Glomerular visceral epithelial cell (primary cell): ENCODE measurements around the gene PLXNB2.
A peak's percentile ranks its signal among the peaks of the same experiment; 100 is the strongest.

Source experiments
- DNase-seq: peaks from one replicate; pipeline ENCODE4 v3.0.0-alpha.2; 2016; ENCODE audit errors: extremely low spot score

The PLXNB2 gene

GRCh38 chr22:50312371-50312770 lies 4.9 kb upstream of the PLXNB2 start:
- no peak for DNase-seq

GRCh38 chr22:50311606-50312351 lies 4.3 kb upstream of the PLXNB2 start:
- no peak for DNase-seq

- DNase-seq: no peak
Observed at GRCh38 chr22:50310949-50311444, 3.6 kb upstream of the PLXNB2 start.

DNA sequence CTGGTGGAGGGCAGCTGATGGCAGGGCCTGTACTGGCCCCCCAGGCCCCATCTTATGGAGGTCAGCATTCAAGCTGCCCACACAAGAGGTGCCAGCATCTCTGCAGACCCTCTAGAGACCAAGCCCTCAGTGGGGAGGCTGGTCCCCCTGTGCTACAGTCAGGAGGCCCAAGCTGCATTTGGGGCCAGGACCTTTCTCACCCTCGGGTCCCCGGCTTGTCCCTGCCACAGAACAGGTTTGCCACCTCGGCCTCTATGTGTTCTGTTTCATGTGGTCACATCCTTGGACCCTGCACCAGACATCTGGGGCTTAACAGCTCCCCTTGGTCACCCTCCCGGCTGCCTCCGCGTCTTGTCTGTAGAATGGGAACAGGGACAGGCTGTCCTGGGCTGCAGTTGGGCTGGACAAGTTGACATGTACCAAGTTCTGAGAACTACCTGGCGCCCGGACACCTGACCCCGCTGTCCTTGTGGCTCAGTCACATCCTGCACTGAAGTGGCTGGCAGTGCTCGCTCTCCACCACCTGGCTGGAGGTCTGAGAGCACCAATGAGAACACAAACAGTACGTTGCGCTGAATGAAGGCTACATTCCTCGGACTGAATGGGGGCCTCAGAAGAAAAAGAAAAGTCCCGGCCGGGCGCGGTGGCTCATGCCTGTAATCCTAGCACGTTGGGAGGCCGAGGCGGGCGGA lies 2.7 kb upstream of the PLXNB2 start:
- no peak for DNase-seq

GRCh38 chr22:50309601-50309991 lies 2.1 kb upstream of the PLXNB2 start:
- DNase-seq: no peak

- no peak for DNase-seq
Observed at GRCh38 chr22:50308986-50309600, 1.6 kb upstream of the PLXNB2 start.

GRCh38 chr22:50308597-50308935 lies 1.1 kb upstream of the PLXNB2 start:
- peak; percentile 65 for DNase-seq

DNA sequence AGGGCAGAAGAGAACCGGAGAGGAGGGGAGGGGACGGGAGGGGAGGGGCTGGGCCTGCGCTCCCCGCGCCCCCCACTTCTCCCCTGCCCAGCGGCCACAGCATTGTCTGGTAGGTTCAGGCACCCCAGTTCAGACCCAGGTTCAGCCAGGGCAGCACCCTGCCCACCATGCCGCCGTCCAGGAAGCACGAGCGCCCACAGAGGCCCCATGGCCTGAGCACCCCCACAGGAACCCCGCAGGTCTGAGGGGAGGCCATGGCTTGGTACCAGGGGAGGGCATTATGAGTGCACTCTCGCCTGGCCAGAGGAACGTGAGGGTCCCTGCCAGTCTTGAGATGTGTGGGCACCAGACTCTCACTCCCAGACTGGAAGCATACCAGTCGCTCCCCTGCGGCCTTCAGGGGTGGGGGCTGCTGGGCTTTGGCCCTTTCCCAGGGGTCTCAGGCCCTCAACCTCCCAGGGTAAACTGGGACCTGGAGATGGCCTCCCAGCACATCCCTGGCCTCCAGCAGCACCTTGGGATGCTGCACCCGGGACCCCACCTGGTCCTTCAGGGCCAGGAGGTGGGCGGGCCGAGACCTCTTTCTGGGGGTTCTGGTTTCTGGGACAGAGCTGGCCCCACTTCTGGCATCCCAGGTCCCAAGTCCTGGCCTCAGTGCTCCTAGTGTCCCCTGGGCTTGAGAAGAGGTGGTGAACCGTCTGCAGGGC lies 597 bp upstream of the PLXNB2 start:
- no peak for DNase-seq

GRCh38 chr22:50305923-50306566 lies 1.4 kb downstream of the PLXNB2 start:
- peak; percentile 98 for DNase-seq

- DNase-seq: no peak
Observed at GRCh38 chr22:50305393-50305922, 2.0 kb downstream of the PLXNB2 start.

DNA sequence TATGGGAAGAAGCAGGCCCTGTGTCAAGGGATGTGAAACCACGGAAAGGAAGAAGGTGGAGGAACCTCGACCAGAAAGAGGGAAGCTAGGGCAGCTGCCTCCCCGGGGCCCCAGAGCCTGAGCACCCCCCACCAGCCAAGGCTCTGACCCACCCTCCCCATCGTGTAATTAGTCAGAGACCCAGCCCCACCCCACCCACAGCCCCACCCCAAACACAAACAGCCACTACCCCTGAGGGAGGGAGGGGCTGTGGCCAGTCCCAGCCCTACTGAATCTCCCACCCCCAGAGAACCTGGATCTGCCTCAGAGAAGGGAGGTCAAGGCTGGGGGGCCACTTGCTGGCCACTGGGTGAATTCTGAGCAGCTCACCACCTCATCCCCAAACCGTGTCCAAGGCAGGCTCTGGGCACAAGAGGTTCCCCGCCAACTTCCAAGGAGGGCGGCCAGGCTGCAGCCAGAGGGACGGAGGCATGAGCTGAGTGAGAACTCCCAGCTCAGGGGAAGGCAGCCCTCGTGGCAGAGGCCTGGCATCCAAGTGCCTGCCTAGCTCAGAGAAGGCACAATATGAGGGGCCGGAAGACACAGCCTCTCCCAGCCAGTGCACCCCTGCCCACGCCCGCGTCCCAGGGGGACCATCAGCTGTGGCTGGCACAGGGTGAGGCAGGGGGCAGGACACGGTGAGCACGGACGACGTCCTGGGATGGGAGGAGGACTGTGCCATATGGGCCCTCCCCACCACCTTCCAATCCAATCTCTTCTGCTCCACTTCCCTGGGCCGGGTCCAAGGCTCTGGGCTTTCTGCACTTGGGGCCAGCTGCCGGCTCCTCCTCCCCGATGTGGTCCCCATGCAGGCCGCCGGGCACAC lies 2.7 kb downstream of the PLXNB2 start:
- peak; percentile 61 for DNase-seq

GRCh38 chr22:50303848-50304527 lies 3.5 kb downstream of the PLXNB2 start:
- DNase-seq: peak; percentile 60

- DNase-seq: no peak
Observed at GRCh38 chr22:50303515-50303847, 4.0 kb downstream of the PLXNB2 start.

DNA sequence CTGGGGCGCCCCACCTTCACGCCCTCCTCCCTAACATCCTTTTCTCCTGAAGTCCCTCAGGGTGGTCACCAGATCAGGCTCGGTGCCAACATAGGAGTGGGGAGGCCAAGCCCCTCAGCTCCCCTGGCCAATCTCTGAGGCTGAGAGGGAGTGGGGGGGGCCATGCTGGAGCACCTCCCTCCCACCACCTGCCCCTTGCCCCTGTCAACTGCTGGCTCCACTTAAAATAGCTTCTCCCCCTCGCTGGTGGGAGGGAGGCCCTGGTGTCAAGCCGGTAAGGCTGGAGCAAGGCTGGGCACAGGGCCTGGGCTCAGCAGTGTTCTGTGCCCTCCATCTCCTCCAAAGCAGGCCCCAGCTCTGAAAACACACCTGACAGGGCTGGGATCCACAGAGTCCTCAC lies 4.9 kb downstream of the PLXNB2 start:
- no peak for DNase-seq

GRCh38 chr22:50302041-50302541 lies 5.4 kb downstream of the PLXNB2 start:
- peak; percentile 78 for DNase-seq

DNA sequence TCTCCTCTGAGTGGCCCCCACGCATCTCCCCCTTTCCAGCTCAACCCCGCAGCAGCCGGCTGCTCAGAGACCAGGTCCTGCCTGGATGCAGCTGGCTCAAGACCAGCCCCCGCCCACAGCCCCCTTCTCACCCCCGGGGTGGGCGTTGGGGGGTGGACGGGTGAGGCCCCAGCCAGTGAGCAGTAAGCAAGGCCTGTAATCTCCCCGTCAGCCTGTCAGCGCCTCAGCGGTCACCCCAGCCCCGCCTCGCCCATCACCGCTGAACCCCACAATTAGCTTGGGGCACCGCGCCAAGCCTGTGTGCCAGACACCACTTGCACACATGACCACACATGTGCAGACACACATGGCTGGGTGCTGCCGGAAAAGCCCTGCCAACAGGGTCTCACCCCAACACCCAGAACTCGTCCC lies 5.9 kb downstream of the PLXNB2 start:
- no peak for DNase-seq

DNA sequence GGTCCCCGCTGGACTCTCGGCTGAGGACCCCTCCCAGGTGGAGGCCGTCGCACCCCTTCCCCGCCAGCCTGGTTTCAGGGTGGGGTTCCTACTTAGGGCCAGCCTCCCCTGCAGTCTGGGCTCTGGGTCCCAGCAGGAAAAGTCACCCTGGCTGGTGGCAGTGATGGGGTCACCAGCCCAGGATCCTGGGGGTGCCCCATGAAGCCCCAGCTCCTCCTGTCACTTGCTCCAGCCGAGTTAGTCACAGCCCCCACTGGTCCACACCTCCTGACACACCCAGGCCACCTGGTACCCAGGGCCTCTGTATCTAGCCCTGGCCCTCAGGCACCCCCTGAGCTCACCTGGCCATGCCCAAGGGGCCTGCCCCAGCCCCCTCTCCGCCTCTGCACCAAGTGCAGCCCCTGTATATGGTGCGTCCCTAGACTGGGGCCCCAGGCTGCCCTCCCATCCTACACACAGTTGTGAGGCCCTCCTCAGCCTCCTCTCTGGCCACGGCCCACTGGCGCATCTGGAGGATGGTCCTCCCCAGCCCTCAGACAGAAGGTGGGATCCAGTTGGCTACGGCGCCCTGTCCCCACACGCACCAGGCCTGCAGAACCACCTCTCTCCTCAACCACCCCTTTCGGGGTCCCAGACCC lies 6.7 kb downstream of the PLXNB2 start:
- no peak for DNase-seq

DNA sequence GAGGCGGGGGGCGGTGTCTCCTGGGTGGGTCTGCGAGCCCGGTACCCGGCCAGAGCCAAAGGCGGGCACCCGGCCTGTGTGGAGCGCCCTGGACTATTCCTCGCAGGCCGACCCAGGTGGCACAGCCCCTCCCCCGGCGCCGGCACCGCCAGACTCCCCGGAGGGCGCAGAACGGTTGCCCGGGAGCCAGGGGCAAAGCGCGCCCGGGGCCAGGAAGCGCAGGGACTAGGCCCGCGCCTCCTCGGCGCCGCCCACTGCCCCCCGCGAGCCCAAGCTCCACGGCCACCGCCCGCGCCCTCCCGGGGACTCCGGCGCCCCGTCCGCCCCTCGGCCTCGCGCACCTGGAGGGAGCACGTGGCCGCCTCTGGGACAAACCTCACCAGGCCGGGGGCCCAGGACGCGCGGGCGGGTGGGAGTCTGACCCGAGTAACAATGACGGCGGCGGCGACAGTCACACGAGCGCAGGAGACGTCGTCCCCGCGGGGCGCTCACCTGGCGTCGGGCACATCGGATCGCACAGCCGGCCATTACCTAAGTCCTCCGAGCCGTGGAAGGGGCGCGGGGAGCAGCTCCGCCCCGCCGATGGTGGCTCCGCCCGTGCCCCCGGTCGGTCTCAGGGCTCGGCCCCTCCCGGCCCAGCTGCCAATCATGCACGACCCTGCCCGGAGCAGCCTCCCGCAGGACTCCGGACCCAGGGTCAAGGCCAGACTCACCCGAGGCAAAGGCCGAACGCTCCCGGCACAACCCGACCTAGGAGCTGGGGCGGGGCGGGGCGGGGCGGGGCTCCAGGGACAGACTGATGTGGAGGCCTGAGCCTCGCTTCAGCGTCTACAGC lies 7.4 kb downstream of the PLXNB2 start:
- DNase-seq: no peak
